Stimulated activated CD4-positive, alpha-beta T cell treated with anti-CD3 and anti-CD28 coated beads, Interleukin-4, amount 100 ng/mL, for 24 hours (primary cell): ENCODE data around the gene CARD9.
A peak's percentile ranks its signal among the peaks of the same experiment; 100 is the strongest.
"Not testable (repeated sequence)": the region's sequence is repeated elsewhere in the genome, so short reads cannot be mapped to it uniquely, and the experiment has no call there.

Experiments used
- DNase-seq: peaks from one replicate; pipeline ENCODE4 v3.0.0-alpha.2; 2020

The CARD9 gene

DNA sequence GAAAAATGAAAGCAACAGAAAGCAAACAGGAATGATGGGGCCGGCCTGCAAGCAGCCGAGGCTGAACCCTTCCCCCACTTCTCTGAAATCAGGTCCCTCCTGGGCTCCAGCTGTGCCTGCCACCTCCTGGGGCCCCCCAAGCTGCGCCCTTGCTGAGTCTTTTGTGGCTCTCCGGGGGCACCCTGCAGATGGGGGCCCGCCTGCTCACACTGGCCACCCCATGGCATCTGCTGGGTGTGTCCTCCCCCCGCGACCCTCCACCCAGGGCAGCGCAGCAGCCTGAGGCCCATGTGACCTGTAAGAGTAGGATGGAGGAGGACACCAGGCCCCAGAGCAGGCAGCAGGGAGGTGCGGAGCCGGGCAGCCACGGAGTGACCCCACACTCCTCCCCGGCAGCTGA lies 40.4 kb downstream of the CARD9 start:
- no peak for DNase-seq

DNA sequence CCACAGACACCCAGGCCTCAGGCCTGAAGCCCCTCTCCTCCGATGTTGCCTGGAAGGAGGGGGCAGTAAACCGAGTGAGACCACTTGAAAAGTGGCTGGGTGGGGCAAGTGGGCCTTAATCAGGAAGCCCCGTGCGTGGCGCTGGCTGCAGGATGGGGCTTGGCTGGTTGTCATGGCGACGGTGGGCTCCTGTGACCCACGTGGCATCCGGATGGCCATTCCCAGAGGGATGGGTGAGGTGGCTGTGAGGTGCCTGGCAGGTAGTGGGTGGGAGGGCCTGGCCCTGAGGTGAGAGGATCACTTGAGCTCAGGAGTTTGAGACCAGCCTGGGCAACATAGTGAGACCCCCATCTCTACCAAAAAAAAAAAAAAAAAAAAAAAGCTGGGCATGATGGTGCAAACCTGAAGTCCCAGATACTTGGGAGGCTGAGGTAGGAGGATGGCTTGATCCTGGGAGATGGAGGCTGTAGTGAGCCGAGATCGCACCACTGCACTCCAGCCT lies 40.9 kb downstream of the CARD9 start:
- no peak for DNase-seq

- DNase-seq: no peak
Measured at GRCh38 chr9:136331556-136332481, 41.6 kb downstream of the CARD9 start.

DNA sequence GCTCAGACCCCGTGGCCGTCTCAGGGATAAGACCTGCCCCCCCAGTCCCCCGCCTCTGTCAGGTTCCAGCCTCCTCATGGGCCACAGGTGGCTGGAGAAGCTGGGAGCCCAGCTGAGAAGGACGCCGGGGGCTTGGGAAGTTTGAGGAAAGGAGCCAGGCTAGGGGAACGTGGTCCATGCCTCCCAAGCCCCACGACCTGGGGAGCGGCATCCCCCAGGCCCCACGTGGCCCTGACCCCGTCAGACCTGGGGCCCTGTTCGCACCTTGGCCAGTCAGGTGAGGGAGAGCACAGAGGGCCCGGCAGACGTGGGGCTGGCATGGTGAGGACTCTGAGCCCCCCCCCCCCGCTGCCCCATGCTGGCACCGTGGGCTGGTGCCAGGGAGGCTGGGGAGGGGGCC lies 42.4 kb downstream of the CARD9 start:
- no peak for DNase-seq

DNA sequence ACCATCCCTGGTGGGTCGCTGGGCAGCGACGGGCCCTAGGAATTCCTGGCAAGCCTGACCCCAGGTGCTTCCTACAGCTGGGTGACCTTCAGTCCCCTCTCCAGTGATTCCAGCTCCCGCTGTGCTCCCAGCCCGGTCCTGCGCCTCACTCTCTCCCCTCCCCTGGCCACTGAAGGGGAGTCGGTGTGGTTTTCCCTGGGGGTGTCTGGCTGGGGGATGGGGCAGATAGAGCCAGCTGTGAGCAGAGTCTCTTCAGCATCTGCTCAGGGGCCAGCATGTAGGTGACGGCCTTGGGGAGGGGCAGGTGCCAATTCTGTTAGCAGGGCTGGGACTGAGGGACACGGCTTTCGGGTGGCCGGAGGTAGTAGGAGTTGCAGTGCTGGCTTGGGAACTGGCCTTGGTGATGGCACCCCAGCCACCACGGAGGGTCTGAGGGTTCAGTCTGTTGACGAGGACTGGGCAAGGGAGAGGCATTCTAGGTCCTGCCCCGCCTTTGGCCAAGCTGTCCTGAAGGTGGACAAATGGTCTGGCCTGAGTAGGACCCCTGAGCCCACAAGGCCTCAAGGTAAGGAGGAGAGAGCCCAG lies 43.0 kb downstream of the CARD9 start:
- DNase-seq: no peak

- no peak for DNase-seq
Measured at GRCh38 chr9:136329636-136330405, 43.6 kb downstream of the CARD9 start.

DNA sequence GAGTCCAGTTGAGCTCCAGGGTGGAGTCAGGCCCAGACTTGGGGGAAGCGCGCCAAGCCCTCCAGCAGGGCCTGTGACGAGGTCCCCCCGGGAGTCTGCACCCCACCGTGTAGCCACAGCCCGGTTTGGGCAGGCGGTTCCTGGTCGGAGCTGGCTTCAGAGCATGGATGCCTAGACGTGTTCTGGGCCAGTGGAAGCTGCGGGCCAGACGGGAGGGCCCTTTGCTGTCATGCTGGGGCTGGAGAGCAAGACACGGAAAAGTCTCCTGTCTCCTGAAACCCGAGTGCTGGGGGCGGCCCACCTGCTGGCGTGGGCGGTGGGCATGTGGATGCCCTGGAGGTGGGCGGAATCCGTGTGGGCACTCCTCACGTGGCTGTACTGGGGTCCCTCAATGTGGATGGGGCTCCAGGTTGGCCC lies 44.2 kb downstream of the CARD9 start:
- no peak for DNase-seq

DNA sequence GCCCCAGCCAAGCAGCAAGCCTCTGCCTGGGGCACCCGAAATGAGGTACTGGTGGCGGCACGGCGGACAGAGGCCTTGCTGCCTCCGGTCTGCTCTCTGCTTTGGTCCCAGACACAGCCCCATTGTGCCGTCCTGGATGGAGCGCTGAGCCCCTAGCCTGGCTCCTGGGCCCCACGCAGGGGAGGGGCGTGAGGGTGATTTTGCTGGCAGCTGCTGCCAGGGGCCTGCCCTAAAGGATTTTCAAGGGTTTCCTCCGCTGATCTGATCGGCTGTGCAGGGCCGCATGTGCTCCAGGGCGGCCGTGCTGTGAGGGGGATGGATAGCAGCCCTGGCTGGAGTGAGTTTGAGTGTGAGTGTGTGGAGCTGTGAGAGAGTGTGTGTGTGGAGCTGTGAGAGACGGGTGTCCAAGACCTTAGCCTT lies 44.8 kb downstream of the CARD9 start:
- DNase-seq: no peak

DNA sequence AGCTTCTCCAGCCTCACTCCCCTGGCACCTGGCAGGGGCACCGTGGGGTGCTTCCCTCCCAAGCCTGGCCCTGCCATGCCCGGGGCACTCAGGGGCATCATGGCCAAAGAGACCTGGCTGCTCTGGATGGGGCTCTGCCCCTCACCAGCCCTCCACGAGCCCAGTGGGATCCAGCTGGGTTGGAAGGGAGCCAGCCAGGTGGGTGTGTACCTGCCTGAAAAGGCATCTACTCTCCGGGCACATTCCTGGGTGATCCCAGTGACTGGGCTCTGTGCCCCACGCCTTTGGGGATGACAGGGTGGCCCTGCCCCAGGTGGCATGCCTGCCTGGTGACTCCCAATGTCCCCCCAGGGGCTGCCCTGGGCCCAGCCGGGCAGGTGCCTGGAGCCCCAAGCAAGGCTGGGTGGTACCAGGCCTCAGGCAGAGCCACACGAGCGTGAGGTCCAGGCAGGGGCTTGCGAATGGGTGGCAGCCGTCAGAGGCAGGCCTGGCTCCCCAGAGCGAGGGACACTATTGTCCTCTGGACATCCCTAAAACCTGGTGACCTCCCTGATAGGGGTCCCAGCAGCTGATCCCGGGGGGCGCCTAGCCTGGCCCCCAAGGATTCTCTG lies 45.4 kb downstream of the CARD9 start:
- DNase-seq: no peak

- peak; percentile 30 for DNase-seq
Measured at GRCh38 chr9:136327304-136327974, 46.0 kb downstream of the CARD9 start, which contains the start of gene GPSM1. Gene GPSM1, plus strand, starts transcription at chr9:136327539. Its CDS starts 157 bp downstream, at chr9:136327696.

GRCh38 chr9:136326761-136327303 lies 46.6 kb downstream of the CARD9 start:
- DNase-seq: no peak

DNA sequence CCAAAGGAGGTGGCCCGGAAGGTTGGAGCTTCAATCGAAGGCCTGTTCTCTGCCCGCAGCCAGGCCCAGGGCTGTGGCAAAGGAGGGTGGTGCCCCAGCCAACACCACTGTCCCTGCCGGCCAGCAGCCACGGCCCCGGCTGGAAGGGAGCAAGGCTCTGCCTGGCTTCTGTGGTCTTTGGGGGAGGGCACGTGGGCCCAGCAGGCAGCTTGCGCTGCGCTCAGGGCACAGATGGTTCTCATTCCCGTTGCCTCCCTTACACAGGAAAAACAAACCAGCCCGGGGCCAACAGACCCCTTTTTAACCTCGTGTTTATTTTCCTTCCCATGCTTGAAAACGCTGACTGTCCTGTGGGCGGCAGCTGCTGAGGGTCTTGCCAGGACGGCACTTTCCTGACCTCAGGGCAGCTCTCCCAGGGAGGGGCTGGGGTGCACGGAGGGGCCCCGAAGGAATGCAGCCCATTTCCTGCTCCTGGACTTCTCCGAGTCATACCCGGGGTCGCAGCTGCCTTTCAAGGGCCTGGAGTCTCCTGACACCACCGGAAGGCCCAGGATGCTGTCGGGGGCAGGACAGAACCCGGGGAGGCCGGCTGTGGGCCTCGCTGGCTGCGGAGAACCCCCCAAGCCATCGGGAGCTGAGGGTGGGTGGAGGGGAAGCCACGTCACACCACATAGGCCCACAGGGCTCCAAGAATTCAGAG lies 47.3 kb downstream of the CARD9 start:
- no peak for DNase-seq

GRCh38 chr9:136325358-136325757 lies 48.1 kb downstream of the CARD9 start:
- no peak for DNase-seq

DNA sequence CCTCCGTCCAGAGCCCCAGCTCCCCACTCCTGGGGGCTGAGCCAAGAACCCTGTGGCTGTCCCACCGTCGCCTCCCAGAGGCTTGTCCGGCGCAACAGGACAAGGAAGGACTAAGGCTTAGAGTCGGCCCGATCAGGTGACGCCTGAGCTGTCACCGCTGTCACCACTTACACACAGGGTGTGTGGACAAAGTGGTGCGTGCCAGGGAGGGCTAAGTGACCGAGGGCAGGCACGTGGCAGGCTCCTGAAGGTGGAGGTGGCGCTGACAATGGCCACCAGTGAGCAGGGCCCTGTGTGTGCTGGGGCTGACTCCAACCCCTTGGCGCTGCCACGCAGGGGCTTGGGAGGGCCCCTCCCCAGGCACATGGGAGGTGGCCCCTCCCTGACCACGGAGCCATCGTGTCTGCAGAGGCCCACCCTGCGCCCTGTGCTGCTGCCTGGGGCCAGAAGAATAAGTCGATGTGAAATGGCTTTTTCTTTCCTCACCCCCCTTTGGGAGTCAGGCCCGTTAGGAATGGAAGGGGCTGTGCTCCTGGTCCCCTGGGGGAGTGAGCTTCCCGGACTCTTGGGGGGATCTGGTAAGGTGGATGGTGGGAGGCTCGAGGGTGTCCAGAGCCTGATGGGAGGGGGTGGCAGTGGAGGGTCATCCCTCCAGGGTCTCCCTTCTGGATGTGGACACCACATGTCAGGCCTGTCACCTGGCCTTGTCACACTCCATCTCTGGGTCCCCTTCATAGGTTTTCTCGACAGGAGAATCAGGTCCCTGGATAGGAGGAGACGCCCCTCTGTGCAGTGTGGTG lies 48.8 kb downstream of the CARD9 start:
- DNase-seq: no peak

DNA sequence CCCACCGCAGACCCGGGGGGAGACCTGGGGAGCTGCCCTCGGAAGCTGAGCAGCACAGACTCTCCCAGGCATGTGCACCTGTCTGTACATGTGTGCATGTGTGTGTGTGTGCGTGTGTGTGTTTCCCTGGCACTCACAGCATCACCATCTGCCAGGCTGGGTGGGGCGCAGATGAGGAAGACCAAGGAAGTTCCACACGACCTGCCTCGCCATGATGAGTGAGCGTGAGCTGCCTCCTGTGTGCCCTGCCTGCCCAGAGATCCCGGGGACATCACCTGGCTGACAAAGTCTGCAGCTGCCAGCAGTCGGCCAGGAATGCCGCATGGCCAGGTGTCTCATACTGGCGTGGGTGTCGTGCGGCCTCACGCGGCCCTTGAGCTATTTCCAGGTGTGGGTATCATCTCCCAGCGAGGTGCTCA lies 50.1 kb downstream of the CARD9 start:
- no peak for DNase-seq

GRCh38 chr9:136322756-136323330 lies 50.6 kb downstream of the CARD9 start:
- DNase-seq: no peak

DNA sequence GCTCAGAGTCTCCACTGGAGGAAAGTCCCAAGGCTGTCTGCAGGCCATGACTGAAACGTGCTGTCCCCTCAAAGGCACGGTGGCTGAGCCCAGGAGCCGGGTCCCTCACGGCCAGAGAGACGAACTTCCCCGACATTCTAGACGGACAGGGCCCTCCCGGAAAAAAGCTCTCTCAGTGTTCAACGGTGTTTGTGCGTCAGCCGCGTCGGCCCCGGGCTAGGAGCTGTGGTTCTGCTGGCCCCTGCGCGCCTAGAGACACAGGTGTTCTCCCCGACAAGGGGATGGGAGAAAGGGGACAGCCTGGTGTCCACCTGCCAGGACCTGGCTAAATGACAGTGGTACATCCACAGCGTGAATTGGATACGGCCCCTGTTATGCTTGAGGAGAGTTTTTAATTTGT lies 51.9 kb downstream of the CARD9 start:
- DNase-seq: no peak

- not testable (repeated sequence) for DNase-seq
Measured at GRCh38 chr9:136320972-136321371, 52.5 kb downstream of the CARD9 start.

- DNase-seq: not testable (repeated sequence)
Measured at GRCh38 chr9:136319955-136320354, 53.5 kb downstream of the CARD9 start.

- DNase-seq: not testable (repeated sequence)
Measured at GRCh38 chr9:136319244-136319643, 54.2 kb downstream of the CARD9 start.
